HepG2 (cell line): ENCODE measurements around the gene CEP68. TPM values are rescaled to one million over a fixed set of nuclear protein-coding genes. Genes with fewer than 3 reads are reported as not detected.

Experiments
- CEBPG ChIP-seq: IDR thresholded peaks from 2 replicates; pipeline ENCODE4 v1.6.1; 2016
- CSRNP2 ChIP-seq: sonication (generic); formaldehyde crosslinking; conservative IDR thresholded peaks from 2 replicates; pipeline ENCODE4 v1.8.0; 2022; ENCODE audit warnings: low read depth, missing genetic modification reagents
- GABPB1 ChIP-seq: IDR thresholded peaks from 2 replicates; pipeline ENCODE4 v1.6.1; 2016; ENCODE audit warnings: mild to moderate bottlenecking, missing genetic modification reagents, moderate library complexity, missing compliant biosample characterization
- NCOA5 ChIP-seq: sonication (generic); formaldehyde crosslinking; IDR thresholded peaks from 2 replicates; pipeline ENCODE4 v1.4.0; 2020; ENCODE audit warnings: missing genetic modification reagents
- NFE2L1 ChIP-seq: sonication (generic); formaldehyde crosslinking; IDR thresholded peaks from 2 replicates; pipeline ENCODE4 v1.4.0; 2020; ENCODE audit warnings: missing genetic modification reagents, mild to moderate bottlenecking, borderline replicate concordance
- PHF5A ChIP-seq: IDR thresholded peaks from one replicate; pipeline ENCODE4 v1.6.1; 2018; ENCODE audit warnings: low read depth, missing genetic modification reagents; ENCODE audit not compliant: unreplicated experiment
- REST ChIP-seq, 2 experiments: IDR thresholded peaks; 2 replicates each; pipeline ENCODE4 v1.6.1; 2011 to 2012; ENCODE audit warnings: low read length in 2 of 2, borderline replicate concordance in 1 of 2, low read depth in 1 of 2, mild to moderate bottlenecking in 1 of 2, moderate library complexity in 1 of 2
- RFX1 ChIP-seq: fragments of 450-650 bp; IDR thresholded peaks from 2 replicates; pipeline ENCODE4 v1.6.1; 2017
- RNF2 ChIP-seq: fragments of 450-650 bp; conservative IDR thresholded peaks from 2 replicates; pipeline ENCODE4 v1.6.1; 2016; ENCODE audit warnings: low read depth
- RORA ChIP-seq: sonication (generic); formaldehyde crosslinking; IDR thresholded peaks from 2 replicates; pipeline ENCODE4 v1.5.0; 2020; ENCODE audit warnings: mild to moderate bottlenecking, missing genetic modification reagents, moderate library complexity
- TFE3 ChIP-seq: IDR thresholded peaks from 2 replicates; pipeline ENCODE4 v1.6.1; 2016
- ZBTB3 ChIP-seq: sonication (generic); formaldehyde crosslinking; IDR thresholded peaks from 2 replicates; pipeline ENCODE4 v1.4.0; 2020; ENCODE audit warnings: low read depth, mild to moderate bottlenecking, moderate library complexity, missing genetic modification reagents, borderline replicate concordance
- ZNF142 ChIP-seq: sonication (generic); formaldehyde crosslinking; IDR thresholded peaks from 2 replicates; pipeline ENCODE4 v1.4.0; 2020; ENCODE audit warnings: missing genetic modification reagents
- ZNF615 ChIP-seq: sonication (generic); formaldehyde crosslinking; IDR thresholded peaks from 2 replicates; pipeline ENCODE4 v1.5.0; 2020; ENCODE audit warnings: mild to moderate bottlenecking, missing genetic modification reagents, borderline replicate concordance
- ZSCAN20 ChIP-seq: sonication (generic); formaldehyde crosslinking; IDR thresholded peaks from 2 replicates; pipeline ENCODE4 v1.4.0; 2020; ENCODE audit warnings: missing genetic modification reagents, mild to moderate bottlenecking, borderline replicate concordance
- ZSCAN25 ChIP-seq: sonication (generic); formaldehyde crosslinking; IDR thresholded peaks from 2 replicates; pipeline ENCODE4 v1.8.0; 2022; ENCODE audit warnings: mild to moderate bottlenecking, missing genetic modification reagents
- polyA plus RNA-seq, 8 experiments: library from polyadenylated mRNA; depleted of rRNA in 3 of 8; stranded (reverse) in 7 of 8; unstranded in 1 of 8; fragments of >200 nt; fragmentation: Illumina TruSeq in 4 of 8; extraction: Trizol in 4 of 8; gene quantifications; 2 replicates each; pipeline versions ENCODE4 v1.2.1 to v1.2.3, GENCODE V29; 2011 to 2016; ENCODE audit warnings: low read depth in 4 of 8, missing spikeins in 1 of 8, mixed read lengths in 1 of 8; ENCODE audit not compliant: insufficient read depth in 1 of 8
- total RNA-seq, 5 experiments: library from RNA; depleted of rRNA; stranded (reverse); fragments of >200 nt; fragmentation: Illumina TruSeq; extraction: Trizol; gene quantifications; 2 replicates each; pipeline ENCODE4 v1.2.3, GENCODE V29; 2016; ENCODE audit warnings: low read depth in 1 of 5

CEP68 gene
- total and polyA plus RNA-seq, 2 of the 13 experiments (the other 11 are each of a cell fraction or from before 2014, with no cell fraction given): 5.7 to 9.3 TPM

GRCh38 chr2:65054749-65055421, 1.3 kb upstream of the CEP68 start (continued):
- TF ChIP-seq ZSCAN25 (CRISPR knock-in tag) (peak; percentile 40; the same call in 1 of the 2 replicates), CEBPG (CRISPR knock-in tag) (no peak), ZBTB3 (CRISPR knock-in tag) (no peak), NFE2L1 (no peak), REST (IDR thresholded peaks at IDR 0.05; ENCODE audit: borderline replicate concordance in 1 of 2, low read depth in 1 of 2, low read length in 2 of 2) (peak in 1 of 2 experiments; percentile 86), ZNF615 (CRISPR knock-in tag) (no peak), PHF5A (CRISPR knock-in tag) (no peak), NCOA5 (CRISPR knock-in tag) (no peak), GABPB1 (CRISPR knock-in tag) (no peak), TFE3 (CRISPR knock-in tag) (no peak), ZNF142 (no peak), RNF2 (no peak), ZSCAN20 (CRISPR knock-in tag) (no peak), RORA (CRISPR knock-in tag) (no peak), CSRNP2 (CRISPR knock-in tag) (no peak), RFX1 (no peak)
